ENCODE measurements around the gene CALHM6. TPM values are rescaled to one million over a fixed set of nuclear protein-coding genes. Genes with fewer than 3 reads are reported as not detected.

The CALHM6 gene
- total RNA-seq, 1 experiment from 2014 or later = 0.44 TPM

GRCh38 chr6:116512734-116513133 lies 51.6 kb downstream of the CALHM6 start:
- DNase-seq (ENCODE audit: low spot score) = no peak
- ChIA-PET POLR2A (no interaction called here), CTCF (interaction anchor here (0.9 to 2.8 kb wide), 8 partner anchors 8 to 244 kb away, joined by 3 to 29 read pairs (median 7); no protein-coding TSS in a partner anchor)
- Mint-ChIP-seq H3K27me3 (ENCODE audit: low read depth) (no peaks in the 10 kb centered on the region), H3K4me1 (peaks cover 18% of the 10 kb centered on the region), H3K4me3 (no peak overlapping the region), H3K36me3 (no peaks in the 10 kb centered on the region), H3K9me3 (peaks cover 15% of the 10 kb centered on the region), H3K27ac (no peak overlapping the region)
- ATAC-seq = no peak
- TF ChIP-seq FOXP1 (CRISPR knock-in tag; IDR thresholded peaks at IDR 0.05; ENCODE audit: borderline replicate concordance) = no peak
- TF ChIP-seq, protein P1, sequence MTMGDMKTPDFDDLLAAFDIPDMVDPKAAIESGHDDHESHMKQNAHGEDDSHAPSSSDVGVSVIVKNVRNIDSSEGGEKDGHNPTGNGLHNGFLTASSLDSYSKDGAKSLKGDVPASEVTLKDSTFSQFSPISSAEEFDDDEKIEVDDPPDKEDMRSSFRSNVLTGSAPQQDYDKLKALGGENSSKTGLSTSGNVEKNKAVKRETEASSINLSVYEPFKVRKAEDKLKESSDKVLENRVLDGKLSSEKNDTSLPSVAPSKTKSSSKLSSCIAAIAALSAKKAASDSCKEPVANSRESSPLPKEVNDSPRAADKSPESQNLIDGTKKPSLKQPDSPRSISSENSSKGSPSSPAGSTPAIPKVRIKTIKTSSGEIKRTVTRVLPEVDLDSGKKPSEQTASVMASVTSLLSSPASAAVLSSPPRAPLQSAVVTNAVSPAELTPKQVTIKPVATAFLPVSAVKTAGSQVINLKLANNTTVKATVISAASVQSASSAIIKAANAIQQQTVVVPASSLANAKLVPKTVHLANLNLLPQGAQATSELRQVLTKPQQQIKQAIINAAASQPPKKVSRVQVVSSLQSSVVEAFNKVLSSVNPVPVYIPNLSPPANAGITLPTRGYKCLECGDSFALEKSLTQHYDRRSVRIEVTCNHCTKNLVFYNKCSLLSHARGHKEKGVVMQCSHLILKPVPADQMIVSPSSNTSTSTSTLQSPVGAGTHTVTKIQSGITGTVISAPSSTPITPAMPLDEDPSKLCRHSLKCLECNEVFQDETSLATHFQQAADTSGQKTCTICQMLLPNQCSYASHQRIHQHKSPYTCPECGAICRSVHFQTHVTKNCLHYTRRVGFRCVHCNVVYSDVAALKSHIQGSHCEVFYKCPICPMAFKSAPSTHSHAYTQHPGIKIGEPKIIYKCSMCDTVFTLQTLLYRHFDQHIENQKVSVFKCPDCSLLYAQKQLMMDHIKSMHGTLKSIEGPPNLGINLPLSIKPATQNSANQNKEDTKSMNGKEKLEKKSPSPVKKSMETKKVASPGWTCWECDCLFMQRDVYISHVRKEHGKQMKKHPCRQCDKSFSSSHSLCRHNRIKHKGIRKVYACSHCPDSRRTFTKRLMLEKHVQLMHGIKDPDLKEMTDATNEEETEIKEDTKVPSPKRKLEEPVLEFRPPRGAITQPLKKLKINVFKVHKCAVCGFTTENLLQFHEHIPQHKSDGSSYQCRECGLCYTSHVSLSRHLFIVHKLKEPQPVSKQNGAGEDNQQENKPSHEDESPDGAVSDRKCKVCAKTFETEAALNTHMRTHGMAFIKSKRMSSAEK (CRISPR knock-in tag; IDR thresholded peaks at IDR 0.05; ENCODE audit: borderline replicate concordance) = no peak
- TF ChIP-seq ZNF138 (CRISPR knock-in tag; conservative IDR thresholded peaks at IDR 0.05) = no peak
- TF ChIP-seq, protein P2, sequence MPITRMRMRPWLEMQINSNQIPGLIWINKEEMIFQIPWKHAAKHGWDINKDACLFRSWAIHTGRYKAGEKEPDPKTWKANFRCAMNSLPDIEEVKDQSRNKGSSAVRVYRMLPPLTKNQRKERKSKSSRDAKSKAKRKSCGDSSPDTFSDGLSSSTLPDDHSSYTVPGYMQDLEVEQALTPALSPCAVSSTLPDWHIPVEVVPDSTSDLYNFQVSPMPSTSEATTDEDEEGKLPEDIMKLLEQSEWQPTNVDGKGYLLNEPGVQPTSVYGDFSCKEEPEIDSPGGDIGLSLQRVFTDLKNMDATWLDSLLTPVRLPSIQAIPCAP (CRISPR knock-in tag; IDR thresholded peaks at IDR 0.05) = no peak
- TF ChIP-seq, protein P3, sequence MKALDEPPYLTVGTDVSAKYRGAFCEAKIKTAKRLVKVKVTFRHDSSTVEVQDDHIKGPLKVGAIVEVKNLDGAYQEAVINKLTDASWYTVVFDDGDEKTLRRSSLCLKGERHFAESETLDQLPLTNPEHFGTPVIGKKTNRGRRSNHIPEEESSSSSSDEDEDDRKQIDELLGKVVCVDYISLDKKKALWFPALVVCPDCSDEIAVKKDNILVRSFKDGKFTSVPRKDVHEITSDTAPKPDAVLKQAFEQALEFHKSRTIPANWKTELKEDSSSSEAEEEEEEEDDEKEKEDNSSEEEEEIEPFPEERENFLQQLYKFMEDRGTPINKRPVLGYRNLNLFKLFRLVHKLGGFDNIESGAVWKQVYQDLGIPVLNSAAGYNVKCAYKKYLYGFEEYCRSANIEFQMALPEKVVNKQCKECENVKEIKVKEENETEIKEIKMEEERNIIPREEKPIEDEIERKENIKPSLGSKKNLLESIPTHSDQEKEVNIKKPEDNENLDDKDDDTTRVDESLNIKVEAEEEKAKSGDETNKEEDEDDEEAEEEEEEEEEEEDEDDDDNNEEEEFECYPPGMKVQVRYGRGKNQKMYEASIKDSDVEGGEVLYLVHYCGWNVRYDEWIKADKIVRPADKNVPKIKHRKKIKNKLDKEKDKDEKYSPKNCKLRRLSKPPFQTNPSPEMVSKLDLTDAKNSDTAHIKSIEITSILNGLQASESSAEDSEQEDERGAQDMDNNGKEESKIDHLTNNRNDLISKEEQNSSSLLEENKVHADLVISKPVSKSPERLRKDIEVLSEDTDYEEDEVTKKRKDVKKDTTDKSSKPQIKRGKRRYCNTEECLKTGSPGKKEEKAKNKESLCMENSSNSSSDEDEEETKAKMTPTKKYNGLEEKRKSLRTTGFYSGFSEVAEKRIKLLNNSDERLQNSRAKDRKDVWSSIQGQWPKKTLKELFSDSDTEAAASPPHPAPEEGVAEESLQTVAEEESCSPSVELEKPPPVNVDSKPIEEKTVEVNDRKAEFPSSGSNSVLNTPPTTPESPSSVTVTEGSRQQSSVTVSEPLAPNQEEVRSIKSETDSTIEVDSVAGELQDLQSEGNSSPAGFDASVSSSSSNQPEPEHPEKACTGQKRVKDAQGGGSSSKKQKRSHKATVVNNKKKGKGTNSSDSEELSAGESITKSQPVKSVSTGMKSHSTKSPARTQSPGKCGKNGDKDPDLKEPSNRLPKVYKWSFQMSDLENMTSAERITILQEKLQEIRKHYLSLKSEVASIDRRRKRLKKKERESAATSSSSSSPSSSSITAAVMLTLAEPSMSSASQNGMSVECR (CRISPR knock-in tag; IDR thresholded peaks at IDR 0.05; ENCODE audit: borderline replicate concordance) = no peak
- TF ChIP-seq HMGXB4 (CRISPR knock-in tag; IDR thresholded peaks at IDR 0.05) = no peak
- TF ChIP-seq, protein P4, sequence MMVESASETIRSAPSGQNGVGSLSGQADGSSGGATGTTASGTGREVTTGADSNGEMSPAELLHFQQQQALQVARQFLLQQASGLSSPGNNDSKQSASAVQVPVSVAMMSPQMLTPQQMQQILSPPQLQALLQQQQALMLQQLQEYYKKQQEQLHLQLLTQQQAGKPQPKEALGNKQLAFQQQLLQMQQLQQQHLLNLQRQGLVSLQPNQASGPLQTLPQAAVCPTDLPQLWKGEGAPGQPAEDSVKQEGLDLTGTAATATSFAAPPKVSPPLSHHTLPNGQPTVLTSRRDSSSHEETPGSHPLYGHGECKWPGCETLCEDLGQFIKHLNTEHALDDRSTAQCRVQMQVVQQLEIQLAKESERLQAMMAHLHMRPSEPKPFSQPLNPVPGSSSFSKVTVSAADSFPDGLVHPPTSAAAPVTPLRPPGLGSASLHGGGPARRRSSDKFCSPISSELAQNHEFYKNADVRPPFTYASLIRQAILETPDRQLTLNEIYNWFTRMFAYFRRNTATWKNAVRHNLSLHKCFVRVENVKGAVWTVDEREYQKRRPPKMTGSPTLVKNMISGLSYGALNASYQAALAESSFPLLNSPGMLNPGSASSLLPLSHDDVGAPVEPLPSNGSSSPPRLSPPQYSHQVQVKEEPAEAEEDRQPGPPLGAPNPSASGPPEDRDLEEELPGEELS (CRISPR knock-in tag; IDR thresholded peaks at IDR 0.05) = no peak
- no peak for TF ChIP-seq AFF4 (CRISPR knock-in tag; IDR thresholded peaks at IDR 0.05; ENCODE audit: borderline replicate concordance)
- TF ChIP-seq OVOL2 (CRISPR knock-in tag; IDR thresholded peaks at IDR 0.05; ENCODE audit: borderline replicate concordance) = no peak
- no peak for TF ChIP-seq ZNF121 (CRISPR knock-in tag; IDR thresholded peaks at IDR 0.05)
- TF ChIP-seq, protein P5, sequence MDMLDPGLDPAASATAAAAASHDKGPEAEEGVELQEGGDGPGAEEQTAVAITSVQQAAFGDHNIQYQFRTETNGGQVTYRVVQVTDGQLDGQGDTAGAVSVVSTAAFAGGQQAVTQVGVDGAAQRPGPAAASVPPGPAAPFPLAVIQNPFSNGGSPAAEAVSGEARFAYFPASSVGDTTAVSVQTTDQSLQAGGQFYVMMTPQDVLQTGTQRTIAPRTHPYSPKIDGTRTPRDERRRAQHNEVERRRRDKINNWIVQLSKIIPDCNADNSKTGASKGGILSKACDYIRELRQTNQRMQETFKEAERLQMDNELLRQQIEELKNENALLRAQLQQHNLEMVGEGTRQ (CRISPR knock-in tag; IDR thresholded peaks at IDR 0.05) = no peak
- no peak for TF ChIP-seq ZNF281 (CRISPR knock-in tag; IDR thresholded peaks at IDR 0.05)
- TF ChIP-seq ZNF512 (CRISPR knock-in tag; IDR thresholded peaks at IDR 0.05; ENCODE audit: borderline replicate concordance) = no peak
